HG03108 (cell line): ENCODE data around the gene SPOUT1.

ENCODE experiments used
- ATAC-seq: cut with Tn5 transposase; IDR thresholded peaks from one replicate; pipeline ENCODE4 v1.9.1; 2021; ENCODE audit warnings: moderate library complexity; ENCODE audit not compliant: unreplicated experiment

SPOUT1 gene

DNA sequence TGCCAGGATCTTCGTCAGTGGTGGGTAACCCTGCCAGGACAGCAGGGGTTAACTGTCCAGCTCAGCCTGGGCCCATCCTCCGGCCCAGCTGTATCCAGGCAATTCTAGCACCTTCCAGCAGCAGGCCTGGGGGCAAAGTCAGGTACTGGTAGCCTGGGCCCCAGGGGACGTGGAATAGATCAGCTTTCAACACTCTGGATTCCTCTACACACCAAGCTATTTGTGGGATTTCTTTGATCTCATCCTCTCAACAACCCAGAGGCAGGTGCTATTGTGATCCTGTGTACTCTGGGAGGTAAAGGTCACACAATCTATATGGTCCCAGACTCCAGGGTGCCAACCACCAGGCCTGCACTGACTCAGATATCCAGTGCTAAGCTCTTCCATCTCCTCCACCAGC lies 8.7 kb upstream of the SPOUT1 start:
- ATAC-seq, result no peak

DNA sequence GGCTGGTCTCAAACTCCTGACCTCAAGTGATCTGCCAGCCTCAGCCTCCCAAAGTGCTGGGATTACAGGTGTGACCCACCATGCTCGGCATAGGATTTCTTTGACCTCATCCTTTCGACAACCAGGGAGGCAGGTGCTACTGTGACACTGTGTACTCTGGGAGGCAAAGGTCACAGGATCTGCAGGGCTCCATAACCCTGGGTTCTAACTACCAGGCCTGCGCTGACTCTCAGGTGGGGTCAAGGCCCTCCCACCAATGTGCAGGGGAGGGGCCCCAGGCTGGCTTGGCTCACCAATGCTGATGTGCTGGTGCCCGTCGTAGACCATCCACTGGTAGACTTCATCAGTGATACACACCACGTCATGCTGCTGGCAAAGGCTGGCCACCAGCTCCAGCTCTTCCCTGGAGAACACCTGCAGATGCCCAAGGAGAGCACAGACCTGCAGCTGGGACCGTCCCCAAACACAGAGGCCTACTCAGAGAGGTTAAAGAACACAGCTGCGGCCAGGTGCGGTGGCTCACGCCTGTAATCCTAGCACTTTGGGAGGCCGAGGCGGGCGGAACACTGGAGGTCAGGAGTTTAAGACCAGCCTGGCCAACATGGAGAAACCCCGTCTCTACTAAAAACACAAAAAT lies 7.0 kb upstream of the SPOUT1 start:
- no peak for ATAC-seq

DNA sequence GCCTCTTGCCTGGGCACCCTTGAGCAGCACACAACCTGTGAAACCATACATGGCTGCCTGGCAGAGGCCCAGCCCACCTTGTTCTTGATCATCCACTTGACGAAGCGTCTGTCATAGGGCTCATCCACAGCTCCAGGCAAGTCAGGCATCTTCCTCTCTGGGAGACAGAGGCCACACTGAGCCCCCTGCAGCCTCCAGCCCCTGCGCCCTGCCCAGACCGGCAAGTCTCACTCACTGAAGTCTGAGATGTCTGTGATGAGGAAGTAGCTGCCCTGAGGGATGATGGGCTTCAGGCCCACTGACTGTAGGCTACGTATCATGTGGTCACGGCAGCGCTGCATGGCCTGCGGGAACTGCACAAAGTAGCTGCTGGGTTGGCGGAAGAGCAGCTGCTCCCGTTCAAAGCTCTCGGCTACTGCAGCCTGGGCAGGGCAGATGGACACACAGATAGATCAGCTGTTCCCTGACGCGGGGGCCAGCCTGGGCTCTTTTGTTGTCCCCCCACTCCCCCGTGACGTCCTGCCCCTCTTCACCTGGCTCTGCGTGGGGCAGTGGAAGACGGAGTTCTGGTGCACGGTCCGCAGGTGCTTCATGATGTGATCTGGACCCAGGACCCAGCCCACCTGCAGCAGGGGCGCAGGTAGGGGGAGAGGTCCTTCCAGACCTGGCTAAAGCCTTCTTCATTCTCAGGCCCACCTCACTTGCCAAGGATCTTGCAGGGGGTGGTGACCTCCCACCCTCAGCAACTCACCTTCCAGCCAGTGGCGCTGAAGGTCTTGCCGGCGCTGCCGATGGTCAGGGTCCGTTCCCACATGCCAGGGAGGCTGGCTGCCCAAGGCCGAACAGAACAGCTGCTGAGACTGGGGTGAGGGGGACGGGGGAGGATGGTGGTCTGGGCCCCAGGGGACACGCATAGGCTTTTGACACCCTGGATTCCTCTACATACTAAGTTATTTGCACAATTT lies 5.9 kb upstream of the SPOUT1 start:
- ATAC-seq, result no peak

DNA sequence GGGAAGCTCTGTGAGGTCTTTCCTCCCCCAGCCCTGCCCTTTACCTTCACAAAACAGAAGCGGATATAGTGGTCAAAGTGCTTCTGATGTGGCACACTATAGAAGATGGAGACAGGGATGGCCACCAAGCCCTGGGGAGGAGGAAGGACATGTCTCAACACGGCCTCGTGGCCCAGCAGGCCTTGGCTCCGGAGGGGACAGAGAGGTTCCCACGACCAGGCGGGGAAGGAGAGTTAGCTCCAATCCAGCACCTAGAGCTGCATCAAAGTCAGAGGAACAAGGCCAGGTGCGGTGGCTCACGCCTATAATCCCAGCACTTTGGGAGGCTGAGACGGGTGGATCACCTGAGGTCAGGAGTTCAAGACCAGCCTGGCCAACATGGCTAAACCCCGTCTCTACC lies 4.1 kb upstream of the SPOUT1 start:
- no peak for ATAC-seq

DNA sequence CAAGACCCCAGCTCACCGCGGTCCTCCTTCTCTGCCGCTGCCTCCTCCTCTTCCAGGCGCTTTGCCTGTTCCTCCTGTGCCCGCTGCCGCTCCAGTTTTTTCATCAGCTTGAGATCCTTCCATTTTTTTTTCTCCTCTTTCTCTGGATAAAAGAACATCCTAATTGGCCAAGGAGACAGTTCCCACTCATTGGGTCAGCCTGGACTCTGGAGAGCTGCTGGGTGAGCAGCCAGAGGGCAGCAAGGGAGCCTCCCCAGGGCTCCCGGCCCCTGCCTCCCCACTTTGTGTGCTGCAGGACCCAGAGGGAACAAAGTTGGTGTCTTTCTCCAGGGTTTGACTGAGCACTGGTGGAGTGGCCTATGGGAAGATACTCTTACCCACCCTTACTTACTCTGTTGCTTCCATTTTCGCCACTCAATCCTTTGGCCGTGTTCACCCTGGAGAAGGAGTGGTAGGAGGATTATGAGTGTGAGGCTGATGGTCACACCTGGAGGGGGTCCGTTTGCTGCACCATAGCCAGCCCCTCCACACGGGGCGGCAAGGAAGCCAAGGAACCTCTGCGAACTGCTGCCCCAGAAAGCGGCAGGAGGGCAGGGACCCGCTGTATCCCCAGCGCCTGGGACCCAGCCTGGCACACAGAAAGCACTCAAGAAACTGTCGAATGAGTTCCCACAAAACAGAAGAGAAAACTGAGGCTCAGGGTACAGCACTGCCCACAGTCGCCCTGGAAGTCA lies 708 bp downstream of the SPOUT1 start:
- no peak for ATAC-seq

DNA sequence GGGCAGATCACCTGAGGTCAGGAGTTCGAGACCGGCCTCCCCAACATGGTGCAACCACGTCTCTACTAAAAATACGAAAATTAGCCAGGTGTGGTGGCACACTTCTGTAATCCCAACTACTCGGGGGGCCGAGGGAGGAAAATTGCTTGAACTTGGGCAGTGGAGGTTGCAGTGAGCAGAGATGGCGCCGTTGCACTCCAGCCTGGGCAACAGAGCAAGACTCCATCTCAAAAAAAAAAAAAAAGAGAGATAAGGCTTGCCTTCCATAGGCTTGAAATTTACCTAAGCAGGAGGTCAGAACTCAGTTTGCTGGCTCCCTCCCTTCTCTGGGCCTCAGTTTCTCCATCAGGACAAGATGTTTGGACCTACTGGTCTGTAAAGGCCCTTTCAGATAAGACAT lies 1.3 kb downstream of the SPOUT1 start:
- ATAC-seq, result no peak

DNA sequence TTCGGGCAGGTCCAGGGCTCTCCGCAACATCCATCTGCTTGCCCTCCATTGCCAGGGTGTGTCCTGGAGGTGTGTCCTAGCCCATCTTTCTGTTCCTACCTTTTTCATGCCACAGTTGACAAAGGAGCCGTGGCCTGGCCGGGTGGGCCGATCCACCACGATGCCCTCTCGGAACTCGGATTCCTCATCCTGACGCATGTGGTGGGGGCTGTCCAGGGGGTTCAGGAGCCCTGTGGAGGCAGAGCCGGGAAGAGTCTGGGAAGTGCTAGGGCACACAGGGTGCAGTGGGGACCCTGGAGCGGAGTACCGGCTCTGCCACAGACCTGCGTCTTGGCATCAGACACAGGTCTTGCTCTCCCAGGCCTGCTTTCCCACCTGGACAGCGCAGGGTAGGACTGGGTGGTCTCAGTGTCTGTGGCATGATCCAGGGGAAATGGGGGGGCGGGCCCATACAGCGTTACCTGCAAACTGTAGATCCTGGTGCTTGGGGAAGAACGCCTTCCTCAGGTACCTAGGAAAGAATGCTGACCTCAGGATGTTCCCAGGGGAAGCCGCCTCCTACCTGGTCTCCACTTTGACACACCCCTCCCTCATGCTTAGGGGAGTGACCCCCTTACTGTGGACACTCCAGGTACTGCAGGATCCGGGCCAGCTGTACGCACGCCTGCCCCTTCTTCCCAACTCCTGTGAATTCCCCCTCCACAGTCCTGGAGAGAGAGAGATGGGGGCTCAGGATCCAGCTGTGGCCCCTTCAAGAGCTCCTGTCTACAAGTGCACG lies 3.5 kb downstream of the SPOUT1 start:
- ATAC-seq, result no peak

DNA sequence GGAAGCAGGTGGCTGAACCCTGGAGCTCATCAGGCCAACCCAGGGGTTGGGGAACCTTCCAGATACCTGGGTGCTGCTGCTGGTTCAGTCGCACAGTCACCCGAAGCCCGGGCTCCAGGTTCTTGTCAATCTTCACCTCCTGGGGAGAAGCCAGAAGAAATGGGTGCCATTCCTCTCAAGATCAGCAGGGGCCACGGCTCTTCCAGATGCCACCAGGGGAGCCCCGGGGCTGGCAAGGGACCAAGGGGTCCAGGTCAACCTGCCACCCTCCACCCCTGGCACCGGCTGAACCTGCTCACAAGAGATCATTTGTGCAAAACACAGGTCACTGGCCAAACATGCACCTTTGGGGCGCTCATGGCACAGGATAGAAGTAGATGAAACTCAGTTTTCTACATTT lies 4.7 kb downstream of the SPOUT1 start:
- ATAC-seq, result no peak

DNA sequence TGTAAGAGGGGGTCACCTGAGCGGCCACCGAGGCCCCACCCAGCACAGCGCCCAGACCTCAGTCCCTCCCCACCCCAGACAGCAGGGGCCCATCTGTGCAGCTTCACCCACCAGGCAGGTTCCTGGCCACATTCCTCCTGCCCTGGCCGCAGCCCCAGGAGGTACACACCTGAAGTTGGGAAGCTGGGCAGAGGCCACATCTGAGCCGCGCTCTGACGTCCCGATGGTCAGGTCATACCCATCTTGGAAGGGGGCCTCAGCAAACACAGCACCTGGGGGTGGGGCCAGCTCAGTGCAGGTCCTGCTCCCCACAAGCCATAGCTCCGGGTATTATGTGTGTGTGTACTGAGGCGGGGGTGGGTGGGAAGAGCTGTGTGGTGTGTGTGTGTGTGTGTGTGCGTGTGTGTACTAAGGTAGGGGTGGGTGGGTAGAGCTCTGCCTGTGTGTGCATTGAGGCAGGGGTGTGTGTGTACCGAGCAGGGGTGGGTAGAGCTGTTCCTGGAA lies 5.6 kb downstream of the SPOUT1 start:
- ATAC-seq, result no peak

DNA sequence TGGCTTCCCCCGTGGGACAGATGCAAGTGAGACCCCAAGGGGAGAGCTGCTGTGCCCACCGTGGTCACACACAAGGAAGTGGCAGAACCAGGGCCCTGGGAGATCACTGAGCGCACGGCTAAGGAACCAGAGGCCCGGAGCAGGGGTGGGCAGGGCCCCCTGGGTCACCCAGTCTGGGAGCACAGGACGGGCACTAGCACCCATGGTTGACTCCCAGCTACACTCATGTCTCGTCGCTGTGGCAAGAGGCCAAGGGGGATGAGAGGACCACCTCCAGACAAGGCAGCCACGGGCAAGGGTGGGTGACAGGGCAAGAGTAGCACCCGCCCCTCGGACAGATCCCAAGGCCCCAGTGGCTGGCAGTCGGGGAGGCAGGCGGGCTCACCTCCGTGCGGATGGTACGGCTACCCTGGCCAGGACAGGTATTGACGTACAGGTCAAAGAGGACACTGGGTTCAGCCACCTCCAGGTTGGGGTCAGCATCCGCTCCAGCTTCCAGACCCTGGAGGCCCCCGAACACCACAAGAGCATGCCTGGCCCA lies 6.2 kb downstream of the SPOUT1 start:
- no peak for ATAC-seq

DNA sequence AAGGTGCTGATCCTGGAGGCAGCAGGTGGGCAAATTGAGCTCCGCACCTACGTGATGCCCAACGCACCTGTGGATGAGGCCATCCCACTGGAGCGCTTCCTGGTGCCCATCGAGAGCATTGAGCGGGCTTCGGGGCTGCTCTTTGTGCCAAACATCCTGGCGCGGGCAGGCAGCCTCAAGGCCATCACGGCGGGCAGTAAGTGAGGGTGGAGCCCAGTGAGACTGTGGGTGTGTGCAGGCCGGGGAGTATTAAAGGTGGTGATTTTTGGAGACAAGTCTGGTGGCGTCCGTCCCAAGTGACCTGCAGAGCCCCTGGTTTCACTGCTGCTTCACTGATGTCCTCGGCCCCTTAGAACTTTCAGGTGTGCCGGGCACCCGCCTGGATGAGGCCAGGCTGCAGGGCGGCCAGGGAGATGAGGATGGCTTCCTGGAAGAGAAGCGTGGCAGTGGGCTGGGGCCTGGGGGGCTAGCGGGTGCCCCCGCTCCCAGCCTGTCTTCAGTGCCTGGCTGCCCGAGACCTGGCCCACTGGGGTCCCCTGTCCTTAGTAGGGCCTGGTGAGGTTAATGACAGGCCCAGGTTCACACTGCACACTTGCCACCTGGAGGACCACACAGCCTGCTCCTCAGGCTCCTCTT lies 7.1 kb downstream of the SPOUT1 start:
- ATAC-seq, result no peak

DNA sequence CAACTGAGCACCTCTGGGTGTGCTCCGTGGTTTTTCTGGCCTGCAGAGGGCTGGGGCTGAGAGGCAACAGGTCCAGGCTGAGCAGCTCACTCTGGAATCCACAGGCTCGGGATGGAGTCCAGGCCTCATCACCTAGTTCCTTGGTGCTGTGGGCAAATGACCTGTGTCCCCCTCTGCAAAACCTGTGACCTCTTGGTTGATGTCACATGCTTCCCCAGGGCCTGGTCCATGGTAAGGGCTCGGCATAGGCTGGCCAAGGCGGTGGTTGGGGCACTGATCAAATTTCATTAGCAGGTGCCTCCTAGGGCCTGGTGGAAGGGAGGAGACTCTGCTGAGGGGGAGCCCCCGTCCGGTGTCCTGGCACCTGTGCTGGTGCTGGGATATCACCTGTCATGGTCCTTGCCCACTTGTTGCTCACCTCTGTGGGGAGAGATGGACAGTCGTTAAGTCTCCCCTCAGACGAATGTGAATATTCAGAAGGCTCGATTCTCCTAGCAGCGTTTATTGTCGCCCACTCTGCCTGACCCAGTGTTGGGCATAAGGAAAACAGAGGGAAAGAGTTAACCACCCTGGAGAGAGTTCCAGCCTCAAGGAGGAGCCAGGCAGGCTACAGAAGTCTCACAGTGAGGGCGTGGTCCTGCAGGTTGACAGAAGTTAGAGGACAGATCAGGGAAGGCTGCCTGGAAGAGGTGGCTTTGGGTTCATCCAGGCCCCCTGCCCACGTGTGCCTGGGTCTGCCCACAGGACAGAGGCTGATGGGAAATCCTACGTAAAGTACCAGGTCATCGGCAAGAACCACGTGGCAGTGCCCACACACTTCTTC lies 7.8 kb downstream of the SPOUT1 start:
- ATAC-seq, result no peak

DNA sequence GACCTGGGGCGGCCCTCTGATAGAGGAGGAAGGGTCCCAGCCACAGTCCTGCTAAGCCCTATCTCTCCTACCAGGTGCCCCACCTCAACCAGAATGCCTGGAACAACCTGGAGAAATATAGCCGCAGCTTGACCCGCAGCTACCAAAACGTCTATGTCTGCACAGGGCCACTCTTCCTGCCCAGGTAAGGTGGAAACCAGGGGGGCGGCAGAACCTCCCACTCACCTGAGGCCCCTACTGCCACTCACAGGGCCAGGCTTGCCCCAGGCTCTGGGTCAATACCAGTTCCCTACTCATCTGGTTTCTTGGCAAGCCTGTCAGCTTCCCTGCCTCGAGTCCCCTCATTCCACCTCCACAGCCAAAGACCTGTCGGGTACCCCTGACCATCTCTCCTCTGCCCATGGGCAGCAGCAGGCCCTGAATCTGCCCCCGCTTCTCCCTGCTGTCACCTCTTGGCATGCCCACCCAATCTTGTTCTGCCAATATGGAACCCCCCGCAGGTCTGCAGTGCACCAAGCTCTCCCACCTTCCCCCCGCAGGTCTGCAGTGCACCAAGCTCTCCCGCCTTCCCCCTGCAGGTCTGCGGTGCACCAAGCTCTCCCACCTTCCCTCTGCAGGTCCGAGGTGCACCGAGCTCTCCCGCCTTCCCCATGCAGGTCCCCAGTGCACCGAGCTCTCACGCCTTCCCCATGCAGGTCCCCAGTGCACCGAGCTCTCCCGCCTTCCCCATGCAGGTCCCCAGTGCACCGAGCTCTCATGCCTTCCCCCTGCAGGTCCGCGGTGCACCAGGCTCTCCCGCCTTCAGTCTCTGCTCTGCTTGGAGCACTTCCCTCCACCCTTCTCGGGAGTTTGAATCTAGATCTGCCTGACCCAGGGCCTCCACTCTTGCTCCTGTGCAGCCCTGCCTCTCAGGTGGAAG lies 8.7 kb downstream of the SPOUT1 start:
- no peak for ATAC-seq

DNA sequence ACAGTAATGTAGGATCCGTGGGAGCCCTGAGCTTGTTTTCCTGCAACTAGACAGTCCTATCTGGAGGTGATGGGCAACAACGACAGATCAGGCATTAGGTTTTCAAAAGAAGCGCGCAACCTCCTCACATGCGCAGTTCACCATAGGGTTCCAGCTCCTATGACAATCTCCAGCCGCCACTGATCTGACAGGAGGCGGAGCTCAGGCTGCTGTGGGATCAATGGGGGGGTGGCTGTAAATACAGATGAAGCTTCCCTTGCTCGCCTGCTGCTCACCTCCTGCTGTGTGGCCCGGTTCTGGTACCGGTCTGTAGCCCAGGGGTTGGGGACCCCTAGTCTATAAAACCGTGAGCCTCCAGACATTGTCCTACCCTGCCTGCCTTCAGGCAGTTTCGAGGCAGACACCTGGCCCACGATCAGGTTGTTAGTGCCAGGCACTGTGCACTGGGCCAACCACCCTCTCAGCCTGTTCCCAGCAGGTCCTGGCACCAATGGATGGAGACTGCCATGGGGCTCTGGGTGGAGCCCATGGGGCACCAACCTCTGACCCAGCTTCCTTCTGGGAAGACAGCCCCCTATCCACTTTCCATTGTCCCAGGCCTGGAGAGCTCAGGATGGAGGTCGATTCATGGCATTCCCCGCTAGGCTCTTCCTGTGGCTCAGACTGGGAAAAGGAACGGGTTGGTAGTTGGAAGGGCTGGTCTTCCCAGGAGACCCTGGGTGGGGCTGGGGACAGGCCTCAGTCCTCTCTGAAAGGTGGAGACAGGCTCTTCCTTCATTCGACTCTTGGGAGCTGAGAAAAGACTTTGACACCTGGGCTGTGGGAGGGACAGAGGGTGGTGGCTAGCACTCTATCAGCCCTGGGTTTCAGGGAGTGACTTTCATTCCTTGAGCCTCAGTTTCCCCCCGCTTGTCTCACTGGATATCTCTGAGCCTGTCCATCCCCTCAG lies 9.6 kb downstream of the SPOUT1 start:
- no peak for ATAC-seq

DNA sequence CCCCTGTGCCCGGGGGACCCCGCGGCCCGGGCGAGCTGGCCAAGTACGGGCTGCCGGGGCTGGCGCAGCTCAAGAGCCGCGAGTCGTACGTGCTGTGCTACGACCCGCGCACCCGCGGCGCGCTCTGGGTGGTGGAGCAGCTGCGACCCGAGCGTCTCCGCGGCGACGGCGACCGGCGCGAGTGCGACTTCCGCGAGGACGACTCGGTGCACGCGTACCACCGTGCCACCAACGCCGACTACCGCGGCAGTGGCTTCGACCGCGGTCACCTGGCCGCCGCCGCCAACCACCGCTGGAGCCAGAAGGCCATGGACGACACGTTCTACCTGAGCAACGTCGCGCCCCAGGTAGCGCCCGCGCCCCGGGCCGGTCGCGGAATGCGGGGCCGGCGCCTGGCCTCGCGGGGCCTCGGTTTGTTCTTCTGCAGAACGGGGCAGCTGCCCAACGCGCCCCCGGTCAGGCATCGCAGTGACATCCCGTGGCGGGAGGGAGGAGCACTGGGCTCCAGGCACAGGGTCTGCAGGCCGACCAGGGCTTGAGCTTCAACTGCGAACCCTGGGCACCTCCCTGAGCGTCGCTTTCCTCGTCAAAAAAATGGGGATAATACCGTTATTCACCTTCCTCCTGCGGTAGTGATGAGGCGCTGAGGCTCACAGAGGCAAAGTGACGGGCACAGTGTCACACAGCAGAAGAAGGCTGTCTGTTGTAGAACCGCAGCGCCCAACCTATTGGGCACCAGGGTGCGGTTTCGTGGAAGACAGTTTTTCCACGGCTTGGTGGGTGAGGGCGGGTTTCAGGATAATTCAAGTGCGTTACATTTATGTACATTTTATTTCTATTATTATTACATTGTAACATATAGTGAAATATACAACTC lies 10.5 kb downstream of the SPOUT1 start:
- ATAC-seq, result peak; percentile 17
